Measurements from ENCODE around the gene COL28A1.
"Not testable (repeated sequence)": the region's sequence is repeated elsewhere in the genome, so short reads cannot be mapped to it uniquely, and the experiment has no call there.

Gene COL28A1

GRCh38 chr7:7421826-7422225 is 113.8 kb downstream of the COL28A1 start:
- no peak for DNase-seq (ENCODE audit: low read depth in 2 of 2, low spot score in 1 of 2)

GRCh38 chr7:7418997-7419396 is 116.7 kb downstream of the COL28A1 start:
- no peak for DNase-seq (ENCODE audit: low read depth in 2 of 2, low spot score in 1 of 2)

GRCh38 chr7:7417851-7418250 is 117.8 kb downstream of the COL28A1 start:
- no peak for DNase-seq (ENCODE audit: low read depth in 2 of 2, low spot score in 1 of 2)

GRCh38 chr7:7417414-7417813 is 118.3 kb downstream of the COL28A1 start:
- no peak for DNase-seq (ENCODE audit: low read depth in 2 of 2, low spot score in 1 of 2)

GRCh38 chr7:7416031-7416858 is 119.4 kb downstream of the COL28A1 start:
- no peak for DNase-seq (ENCODE audit: low read depth in 2 of 2, low spot score in 1 of 2)

- DNase-seq (ENCODE audit: low read depth in 2 of 2, low spot score in 1 of 2): no peak
Observed at GRCh38 chr7:7414791-7415603, 120.7 kb downstream of the COL28A1 start.

- DNase-seq (ENCODE audit: low read depth in 2 of 2, low spot score in 1 of 2): no peak
Observed at GRCh38 chr7:7408001-7408770, 127.5 kb downstream of the COL28A1 start.

GRCh38 chr7:7405461-7405860 is 130.2 kb downstream of the COL28A1 start:
- DNase-seq (ENCODE audit: low read depth in 2 of 2, low spot score in 1 of 2): no peak

- no peak for DNase-seq (ENCODE audit: low read depth in 2 of 2, low spot score in 1 of 2)
Observed at GRCh38 chr7:7399707-7400106, 136.0 kb downstream of the COL28A1 start.

GRCh38 chr7:7395785-7396184 is 139.9 kb downstream of the COL28A1 start:
- no peak for DNase-seq (ENCODE audit: low read depth in 2 of 2, low spot score in 1 of 2)

GRCh38 chr7:7388164-7388563 is 147.5 kb downstream of the COL28A1 start:
- not testable (repeated sequence) for DNase-seq (ENCODE audit: low read depth in 2 of 2, low spot score in 1 of 2)

- no peak for DNase-seq (ENCODE audit: low read depth in 2 of 2, low spot score in 1 of 2)
Observed at GRCh38 chr7:7385421-7385820, 150.3 kb downstream of the COL28A1 start.

GRCh38 chr7:7384228-7384627 is 151.4 kb downstream of the COL28A1 start:
- no peak for DNase-seq (ENCODE audit: low read depth in 2 of 2, low spot score in 1 of 2)

GRCh38 chr7:7375538-7375937 is 160.1 kb downstream of the COL28A1 start:
- DNase-seq (ENCODE audit: low read depth in 2 of 2, low spot score in 1 of 2): no peak

- no peak for DNase-seq (ENCODE audit: low read depth in 2 of 2, low spot score in 1 of 2)
Observed at GRCh38 chr7:7370076-7370475, 165.6 kb downstream of the COL28A1 start.

- DNase-seq (ENCODE audit: low read depth in 2 of 2, low spot score in 1 of 2): no peak
Observed at GRCh38 chr7:7369134-7369533, 166.5 kb downstream of the COL28A1 start.

GRCh38 chr7:7354674-7355073 is 181.0 kb downstream of the COL28A1 start:
- DNase-seq (ENCODE audit: low read depth in 2 of 2, low spot score in 1 of 2): no peak

- DNase-seq (ENCODE audit: low read depth in 2 of 2, low spot score in 1 of 2): no peak
Observed at GRCh38 chr7:7352845-7353244, 182.8 kb downstream of the COL28A1 start.

- DNase-seq (ENCODE audit: low read depth in 2 of 2, low spot score in 1 of 2): no peak
Observed at GRCh38 chr7:7351832-7352231, 183.8 kb downstream of the COL28A1 start.

GRCh38 chr7:7351156-7351555 is 184.5 kb downstream of the COL28A1 start:
- DNase-seq (ENCODE audit: low read depth in 2 of 2, low spot score in 1 of 2): no peak

- no peak for DNase-seq (ENCODE audit: low read depth in 2 of 2, low spot score in 1 of 2)
Observed at GRCh38 chr7:7349156-7349555, 186.5 kb downstream of the COL28A1 start.

- no peak for DNase-seq (ENCODE audit: low read depth in 2 of 2, low spot score in 1 of 2)
Observed at GRCh38 chr7:7347045-7347444, 188.6 kb downstream of the COL28A1 start.

All from stimulated activated CD8-positive, alpha-beta memory T cell treated with anti-CD3 and anti-CD28 coated beads, Interleukin-4, amount 100 ng/mL, for 4 hours (primary cell).